GM12878 (cell line): Measurements from ENCODE around the gene SLC39A7. TPM values are rescaled to one million over a fixed set of nuclear protein-coding genes. Genes with fewer than 3 reads are reported as not detected.

Experiments
- microRNA counts: library from miRNA; unstranded; fragments of <30 nt; microRNA quantifications from one replicate; lab custom pipeline; 2016
- microRNA-seq: library from miRNA; unstranded; fragments of <30 nt; microRNA quantifications from one replicate; pipeline ENCODE4, GENCODE V29; 2018
- polyA plus RNA-seq, 11 experiments: library from polyadenylated mRNA; depleted of rRNA in 4 of 11; unstranded in 6 of 11; stranded (reverse) in 5 of 11; fragments of >200 nt; fragmentation: Nextera tagmentation in 4 of 11; fragmentation: Illumina TruSeq in 1 of 11; extraction: Ambion mirVana in 4 of 11; extraction: Trizol in 1 of 11; gene quantifications; 1 replicate in 1 of 11; 2 replicates in 10 of 11; pipeline versions ENCODE4 v1.2.1 to v1.2.3, GENCODE V29; 2011 to 2016; ENCODE audit warnings: inconsistent platforms in 2 of 11, missing spikeins in 2 of 11, low read depth in 1 of 11
- small RNA-seq: library from RNA; depleted of rRNA; stranded (forward); fragments of <200 nt; gene quantifications from one replicate; pipeline ENCODE3, GENCODE V24; 2014
- total RNA-seq, 4 experiments: library from RNA; depleted of rRNA in 3 of 4; stranded (reverse); fragments of >200 nt in 3 of 4; fragmentation: Illumina TruSeq in 1 of 4; extraction: Trizol in 1 of 4; gene quantifications; 2 replicates each; pipeline versions ENCODE4 v1.2.1 to v1.2.3, GENCODE V29; 2013 to 2021

The SLC39A7 gene
- total and polyA plus RNA-seq, 10 of the 15 experiments (the other 5 are each of a cell fraction or from before 2014, with no cell fraction given) = 7.3 to 63.1 (median 40.6) TPM

MicroRNA genes within 50 kb of the gene (microRNA counts, 767-probe panel; counts per million panel counts)
- 55.3 counts per million for microRNA hsa-miR-219-1-3p (lab: Ali Mortazavi, UCI)
- microRNA hsa-miR-219-5p (lab: Ali Mortazavi, UCI) = 2,083 counts per million, percentile 77 among the panel's probes with 10 or more counts

Small RNA genes within 50 kb of the gene (microRNA-seq; reads per million reads assigned to microRNA genes)
- 12.6 reads per million, percentile 47 among the genes with 10 or more reads in this experiment for gene MIR219A1

Small RNA genes within 50 kb of the gene (small RNA-seq; reads per million reads assigned to genes)
- gene MIR219A1 (8.7 reads per million, percentile 94 among the genes with 10 or more reads in this experiment), gene RNY4P10 (0.16 reads per million)

Other genes with a start within 250 kb of the SLC39A7 start
Only the 7 nearest of the 22 such genes appear.
- 0.22 and 0.23 TPM in 2 replicates for gene COL11A2, start 8.4 kb upstream of the SLC39A7 start, total RNA-seq (2014; rRNA removed)
- 0.22 and 0.23 TPM in 2 replicates for gene COL11A2, start 8.4 kb upstream of the SLC39A7 start, total RNA-seq (2014; rRNA removed; fragmentation: Illumina TruSeq; extraction: Trizol)
- 0.51 and 0.53 TPM in 2 replicates for gene COL11A2, start 8.4 kb upstream of the SLC39A7 start, total RNA-seq (2021)
- 0.42 and 0.83 TPM in 2 replicates for gene COL11A2, start 8.4 kb upstream of the SLC39A7 start, polyA plus RNA-seq (2011; rRNA removed)
- 0.09 and 0.44 TPM in 2 replicates for gene COL11A2, start 8.4 kb upstream of the SLC39A7 start, polyA plus RNA-seq (2014; fragmentation: Illumina TruSeq; extraction: Trizol)
- gene COL11A2, start 8.4 kb upstream of the SLC39A7 start, polyA plus RNA-seq (2014; fragmentation: Nextera tagmentation; extraction: Ambion mirVana) = under 1 TPM in 1 of 2 experiments, not detected in 1; 0.07 TPM
- gene COL11A2, start 8.4 kb upstream of the SLC39A7 start, polyA plus RNA-seq (2014; rRNA removed) = 0.72 and 0.76 TPM in 2 replicates
- under 1 TPM; 0.03 to 0.15 TPM for gene COL11A2, start 8.4 kb upstream of the SLC39A7 start, polyA plus RNA-seq (2016; fragmentation: Nextera tagmentation; extraction: Ambion mirVana)
- gene RXRB, start 202 bp upstream of the SLC39A7 start, total RNA-seq (2014; rRNA removed) = 14.0 TPM in 2 replicates
- gene RXRB, start 202 bp upstream of the SLC39A7 start, total RNA-seq (2014; rRNA removed; fragmentation: Illumina TruSeq; extraction: Trizol) = 9.5 and 10.8 TPM in 2 replicates
- 27.1 and 30.3 TPM in 2 replicates for gene RXRB, start 202 bp upstream of the SLC39A7 start, total RNA-seq (2021)
- 26.6 and 35.0 TPM in 2 replicates for gene RXRB, start 202 bp upstream of the SLC39A7 start, polyA plus RNA-seq (2011; rRNA removed)
- 16.4 and 25.8 TPM in 2 replicates for gene RXRB, start 202 bp upstream of the SLC39A7 start, polyA plus RNA-seq (2014; fragmentation: Illumina TruSeq; extraction: Trizol)
- 1 to 10 TPM in 1 of 2 experiments, under 1 TPM in 1; 0.71 to 1.6 TPM for gene RXRB, start 202 bp upstream of the SLC39A7 start, polyA plus RNA-seq (2014; fragmentation: Nextera tagmentation; extraction: Ambion mirVana)
- 30.3 and 34.4 TPM in 2 replicates for gene RXRB, start 202 bp upstream of the SLC39A7 start, polyA plus RNA-seq (2014; rRNA removed)
- 10 to 100 TPM; 19.8 to 21.0 TPM for gene RXRB, start 202 bp upstream of the SLC39A7 start, polyA plus RNA-seq (2016; fragmentation: Nextera tagmentation; extraction: Ambion mirVana)
- gene HSD17B8, start 3.8 kb downstream of the SLC39A7 start, total RNA-seq (2014; rRNA removed) = 38.4 and 41.5 TPM in 2 replicates
- 14.1 and 14.4 TPM in 2 replicates for gene HSD17B8, start 3.8 kb downstream of the SLC39A7 start, total RNA-seq (2014; rRNA removed; fragmentation: Illumina TruSeq; extraction: Trizol)
- 23.8 and 30.8 TPM in 2 replicates for gene HSD17B8, start 3.8 kb downstream of the SLC39A7 start, total RNA-seq (2021)
- 20.0 and 29.2 TPM in 2 replicates for gene HSD17B8, start 3.8 kb downstream of the SLC39A7 start, polyA plus RNA-seq (2011; rRNA removed)
- 7.8 and 12.5 TPM in 2 replicates for gene HSD17B8, start 3.8 kb downstream of the SLC39A7 start, polyA plus RNA-seq (2014; fragmentation: Illumina TruSeq; extraction: Trizol)
- gene HSD17B8, start 3.8 kb downstream of the SLC39A7 start, polyA plus RNA-seq (2014; fragmentation: Nextera tagmentation; extraction: Ambion mirVana) = 10 to 100 TPM in 1 of 2 experiments, 1 to 10 TPM in 1; 3.1 to 13.6 TPM
- 40.8 and 40.9 TPM in 2 replicates for gene HSD17B8, start 3.8 kb downstream of the SLC39A7 start, polyA plus RNA-seq (2014; rRNA removed)
- 10 to 100 TPM; 46.7 to 54.3 TPM for gene HSD17B8, start 3.8 kb downstream of the SLC39A7 start, polyA plus RNA-seq (2016; fragmentation: Nextera tagmentation; extraction: Ambion mirVana)
- gene RING1, start 7.6 kb downstream of the SLC39A7 start, total RNA-seq (2014; rRNA removed) = 11.6 and 16.2 TPM in 2 replicates
- gene RING1, start 7.6 kb downstream of the SLC39A7 start, total RNA-seq (2014; rRNA removed; fragmentation: Illumina TruSeq; extraction: Trizol) = 16.0 and 17.2 TPM in 2 replicates
- gene RING1, start 7.6 kb downstream of the SLC39A7 start, total RNA-seq (2021) = 24.1 and 24.9 TPM in 2 replicates
- 9.0 and 15.4 TPM in 2 replicates for gene RING1, start 7.6 kb downstream of the SLC39A7 start, polyA plus RNA-seq (2011; rRNA removed)
- 11.2 and 16.9 TPM in 2 replicates for gene RING1, start 7.6 kb downstream of the SLC39A7 start, polyA plus RNA-seq (2014; fragmentation: Illumina TruSeq; extraction: Trizol)
- gene RING1, start 7.6 kb downstream of the SLC39A7 start, polyA plus RNA-seq (2014; fragmentation: Nextera tagmentation; extraction: Ambion mirVana) = 1 to 10 TPM; 2.0 to 4.2 TPM
- 27.2 and 27.8 TPM in 2 replicates for gene RING1, start 7.6 kb downstream of the SLC39A7 start, polyA plus RNA-seq (2014; rRNA removed)
- 1 to 10 TPM; 5.4 to 6.3 TPM for gene RING1, start 7.6 kb downstream of the SLC39A7 start, polyA plus RNA-seq (2016; fragmentation: Nextera tagmentation; extraction: Ambion mirVana)
- 32.4 and 33.9 TPM in 2 replicates for gene VPS52, start 71.0 kb downstream of the SLC39A7 start, total RNA-seq (2014; rRNA removed)
- gene VPS52, start 71.0 kb downstream of the SLC39A7 start, total RNA-seq (2014; rRNA removed; fragmentation: Illumina TruSeq; extraction: Trizol) = 20.9 and 22.1 TPM in 2 replicates
- gene VPS52, start 71.0 kb downstream of the SLC39A7 start, total RNA-seq (2021) = 36.1 and 38.1 TPM in 2 replicates
- 29.7 and 52.7 TPM in 2 replicates for gene VPS52, start 71.0 kb downstream of the SLC39A7 start, polyA plus RNA-seq (2011; rRNA removed)
- 34.1 and 47.1 TPM in 2 replicates for gene VPS52, start 71.0 kb downstream of the SLC39A7 start, polyA plus RNA-seq (2014; fragmentation: Illumina TruSeq; extraction: Trizol)
- 10 to 100 TPM; 11.3 to 13.2 TPM for gene VPS52, start 71.0 kb downstream of the SLC39A7 start, polyA plus RNA-seq (2014; fragmentation: Nextera tagmentation; extraction: Ambion mirVana)
- 47.0 and 51.2 TPM in 2 replicates for gene VPS52, start 71.0 kb downstream of the SLC39A7 start, polyA plus RNA-seq (2014; rRNA removed)
- 10 to 100 TPM; 36.0 to 37.3 TPM for gene VPS52, start 71.0 kb downstream of the SLC39A7 start, polyA plus RNA-seq (2016; fragmentation: Nextera tagmentation; extraction: Ambion mirVana)
- gene RPS18, start 71.2 kb downstream of the SLC39A7 start, total RNA-seq (2014; rRNA removed) = 6,753 and 7,288 TPM in 2 replicates
- 7,180 and 7,566 TPM in 2 replicates for gene RPS18, start 71.2 kb downstream of the SLC39A7 start, total RNA-seq (2014; rRNA removed; fragmentation: Illumina TruSeq; extraction: Trizol)
- 5,526 and 5,774 TPM in 2 replicates for gene RPS18, start 71.2 kb downstream of the SLC39A7 start, total RNA-seq (2021)
- gene RPS18, start 71.2 kb downstream of the SLC39A7 start, polyA plus RNA-seq (2011; rRNA removed) = 8,077 and 9,878 TPM in 2 replicates
- 7,632 and 8,884 TPM in 2 replicates for gene RPS18, start 71.2 kb downstream of the SLC39A7 start, polyA plus RNA-seq (2014; fragmentation: Illumina TruSeq; extraction: Trizol)
- over 10,000 TPM; 17,270 to 20,828 TPM for gene RPS18, start 71.2 kb downstream of the SLC39A7 start, polyA plus RNA-seq (2014; fragmentation: Nextera tagmentation; extraction: Ambion mirVana)
- gene RPS18, start 71.2 kb downstream of the SLC39A7 start, polyA plus RNA-seq (2014; rRNA removed) = 9,185 and 10,303 TPM in 2 replicates
- 1,000 to 10,000 TPM; 4,228 to 4,318 TPM for gene RPS18, start 71.2 kb downstream of the SLC39A7 start, polyA plus RNA-seq (2016; fragmentation: Nextera tagmentation; extraction: Ambion mirVana)
- 6.8 and 8.2 TPM in 2 replicates for gene B3GALT4, start 76.3 kb downstream of the SLC39A7 start, total RNA-seq (2014; rRNA removed)
- gene B3GALT4, start 76.3 kb downstream of the SLC39A7 start, total RNA-seq (2014; rRNA removed; fragmentation: Illumina TruSeq; extraction: Trizol) = 2.8 and 2.9 TPM in 2 replicates
- 6.2 and 6.5 TPM in 2 replicates for gene B3GALT4, start 76.3 kb downstream of the SLC39A7 start, total RNA-seq (2021)
- gene B3GALT4, start 76.3 kb downstream of the SLC39A7 start, polyA plus RNA-seq (2011; rRNA removed) = 1.0 and 1.8 TPM in 2 replicates
- 0.33 and 0.98 TPM in 2 replicates for gene B3GALT4, start 76.3 kb downstream of the SLC39A7 start, polyA plus RNA-seq (2014; fragmentation: Illumina TruSeq; extraction: Trizol)
- gene B3GALT4, start 76.3 kb downstream of the SLC39A7 start, polyA plus RNA-seq (2014; fragmentation: Nextera tagmentation; extraction: Ambion mirVana) = under 1 TPM; 0.27 to 0.37 TPM
- 4.6 and 5.1 TPM in 2 replicates for gene B3GALT4, start 76.3 kb downstream of the SLC39A7 start, polyA plus RNA-seq (2014; rRNA removed)
- 1 to 10 TPM; 2.4 to 3.8 TPM for gene B3GALT4, start 76.3 kb downstream of the SLC39A7 start, polyA plus RNA-seq (2016; fragmentation: Nextera tagmentation; extraction: Ambion mirVana)